ENCODE measurements around the gene SRXN1.
A peak's percentile ranks its signal among the peaks of the same experiment; 100 is the strongest.
"Not testable (repeated sequence)": the region's sequence is repeated elsewhere in the genome, so short reads cannot be mapped to it uniquely, and the experiment has no call there.

SRXN1 gene

GRCh38 chr20:653110-653589, at the start of gene SRXN1:
SRXN1 (minus strand) TSS chr20:653200; CDS start chr20:653185, 15 bp downstream.
- Mint-ChIP-seq H3K27ac (peak within 1 kb of the TSS; percentile 90), H3K36me3 (ENCODE audit: low read depth) (peaks cover 42% of the 10 kb centered on the region), H3K4me3 (peak within 1 kb of the TSS; percentile 88), H3K27me3 (no peaks in the 10 kb centered on the region), H3K4me1 (ENCODE audit: low read depth) (peaks cover 88% of the 10 kb centered on the region), H3K9me3 (no peaks in the 10 kb centered on the region)
- intact Hi-C loops (cut with micrococcal nuclease), result loop anchor here (2.0 to 5.0 kb wide), 3 partner anchors 14 to 179 kb away; partner anchors contain the start of gene FAM110A

- no peaks in the 10 kb centered on the region for H3K4me1 Mint-ChIP-seq (ENCODE audit: low read depth)
- H3K36me3 Mint-ChIP-seq (ENCODE audit: low read depth), result peaks cover 24% of the 10 kb centered on the region
- H3K4me3 Mint-ChIP-seq, result no peak overlapping the region
- no peaks in the 10 kb centered on the region for H3K9me3 Mint-ChIP-seq
- H3K27ac Mint-ChIP-seq, result no peak overlapping the region
- H3K27me3 Mint-ChIP-seq, result peaks cover 6% of the 10 kb centered on the region
- intact Hi-C loops (cut with micrococcal nuclease), result no loop called here
These were observed 48.6 kb upstream of the SRXN1 start for GRCh38 chr20:701401-702129.

- Mint-ChIP-seq H3K36me3 (ENCODE audit: low read depth) (peaks cover 33% of the 10 kb centered on the region), H3K27me3 (peaks cover 4% of the 10 kb centered on the region), H3K4me3 (no peak overlapping the region), H3K27ac (no peak overlapping the region), H3K4me1 (ENCODE audit: low read depth) (no peaks in the 10 kb centered on the region), H3K9me3 (no peaks in the 10 kb centered on the region)
- intact Hi-C loops (cut with micrococcal nuclease), result no loop called here
These were observed 46.9 kb upstream of the SRXN1 start for GRCh38 chr20:699811-700338.

DNA sequence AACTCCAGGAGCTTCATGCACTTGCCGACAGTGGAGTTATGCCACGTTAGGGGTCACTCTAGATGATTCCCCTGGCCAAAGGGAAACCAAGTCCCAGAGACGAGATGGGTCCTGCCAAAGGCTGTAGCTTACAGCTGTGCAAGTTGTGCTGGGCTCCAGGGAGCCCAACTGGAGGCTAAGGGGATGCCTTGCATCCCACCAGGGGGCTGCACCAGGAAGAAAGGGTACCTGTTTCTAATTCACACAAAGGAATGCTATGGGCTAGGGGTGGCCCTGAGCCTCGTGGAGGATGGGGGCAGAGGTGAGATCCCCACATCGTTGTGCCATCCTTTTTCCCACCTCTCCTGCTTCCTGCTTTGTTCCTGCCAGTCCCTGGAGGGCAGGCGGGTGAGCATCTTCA, 46.3 kb upstream of the SRXN1 start:
- Mint-ChIP-seq H3K27ac (no peak overlapping the region), H3K4me1 (ENCODE audit: low read depth) (no peaks in the 10 kb centered on the region), H3K36me3 (ENCODE audit: low read depth) (peaks cover 38% of the 10 kb centered on the region), H3K9me3 (no peaks in the 10 kb centered on the region), H3K4me3 (no peak overlapping the region), H3K27me3 (peaks cover 3% of the 10 kb centered on the region)
- intact Hi-C loops (cut with micrococcal nuclease), result no loop called here

DNA sequence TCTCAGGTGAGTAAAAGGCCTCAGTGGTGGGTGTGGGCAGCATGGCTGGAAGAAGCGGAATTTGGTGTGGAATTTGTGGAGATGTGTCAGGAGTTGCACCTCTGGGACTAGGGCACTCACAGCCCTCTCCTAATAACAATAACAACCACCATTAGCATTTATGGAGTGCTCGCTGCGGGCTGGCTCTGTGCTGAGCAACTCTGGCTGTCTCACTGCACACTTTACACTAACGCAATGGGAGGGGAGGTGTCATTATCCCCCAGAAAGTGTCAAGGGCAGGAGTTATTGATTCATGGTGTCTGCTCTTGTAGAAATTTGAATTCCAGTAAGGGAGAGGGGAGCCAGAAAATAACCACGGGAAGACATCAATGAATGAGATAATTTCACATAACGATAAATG, 45.3 kb upstream of the SRXN1 start:
- Mint-ChIP-seq H3K36me3 (ENCODE audit: low read depth) (peaks cover 49% of the 10 kb centered on the region), H3K4me1 (ENCODE audit: low read depth) (no peaks in the 10 kb centered on the region), H3K4me3 (no peak overlapping the region), H3K27ac (no peak overlapping the region), H3K9me3 (no peaks in the 10 kb centered on the region), H3K27me3 (peaks cover 2% of the 10 kb centered on the region)
- intact Hi-C loops (cut with micrococcal nuclease), result no loop called here

- Mint-ChIP-seq H3K4me1 (ENCODE audit: low read depth) (no peaks in the 10 kb centered on the region), H3K27ac (no peak overlapping the region), H3K4me3 (no peak overlapping the region), H3K9me3 (no peaks in the 10 kb centered on the region), H3K27me3 (peaks cover 2% of the 10 kb centered on the region), H3K36me3 (ENCODE audit: low read depth) (peaks cover 53% of the 10 kb centered on the region)
- intact Hi-C loops (cut with micrococcal nuclease), result no loop called here
These were observed 44.8 kb upstream of the SRXN1 start for GRCh38 chr20:697826-698225.

- Mint-ChIP-seq H3K9me3 (no peaks in the 10 kb centered on the region), H3K4me1 (ENCODE audit: low read depth) (no peaks in the 10 kb centered on the region), H3K4me3 (no peak overlapping the region), H3K27ac (no peak overlapping the region), H3K27me3 (peaks cover 2% of the 10 kb centered on the region), H3K36me3 (ENCODE audit: low read depth) (peaks cover 47% of the 10 kb centered on the region)
- intact Hi-C loops (cut with micrococcal nuclease), result no loop called here
These were observed 42.3 kb upstream of the SRXN1 start for GRCh38 chr20:695165-695866.

GRCh38 chr20:694496-694895, 41.5 kb upstream of the SRXN1 start:
- Mint-ChIP-seq H3K27ac (no peak overlapping the region), H3K4me1 (ENCODE audit: low read depth) (no peaks in the 10 kb centered on the region), H3K9me3 (no peaks in the 10 kb centered on the region), H3K27me3 (peaks cover 2% of the 10 kb centered on the region), H3K36me3 (ENCODE audit: low read depth) (peaks cover 47% of the 10 kb centered on the region), H3K4me3 (no peak overlapping the region)
- intact Hi-C loops (cut with micrococcal nuclease), result no loop called here

DNA sequence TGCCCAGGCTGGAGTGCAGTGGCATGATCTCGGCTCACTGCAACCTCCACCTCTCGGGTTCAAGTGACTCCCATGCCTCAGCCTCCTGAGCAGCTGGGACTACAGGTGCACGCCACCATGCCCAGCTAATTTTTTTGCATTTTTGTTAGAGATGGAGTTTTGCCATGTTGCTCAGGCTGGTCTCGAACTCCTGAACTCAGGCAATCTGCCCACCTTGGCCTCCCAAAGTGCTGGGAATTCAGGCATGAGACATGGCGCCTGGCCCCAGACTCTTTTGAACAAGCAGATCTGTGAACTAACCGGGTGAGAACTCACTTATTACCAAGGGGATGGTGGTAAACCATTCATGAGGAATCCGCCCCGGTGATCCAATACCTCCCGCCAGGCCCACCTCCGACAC, 40.8 kb upstream of the SRXN1 start:
- H3K27ac Mint-ChIP-seq; H3K9me3 Mint-ChIP-seq; intact Hi-C loops (cut with micrococcal nuclease); H3K27me3 Mint-ChIP-seq; H3K4me3 Mint-ChIP-seq; H3K4me1 Mint-ChIP-seq (ENCODE audit: low read depth): not testable (repeated sequence)
- peaks cover 50% of the 10 kb centered on the region for H3K36me3 Mint-ChIP-seq (ENCODE audit: low read depth)

DNA sequence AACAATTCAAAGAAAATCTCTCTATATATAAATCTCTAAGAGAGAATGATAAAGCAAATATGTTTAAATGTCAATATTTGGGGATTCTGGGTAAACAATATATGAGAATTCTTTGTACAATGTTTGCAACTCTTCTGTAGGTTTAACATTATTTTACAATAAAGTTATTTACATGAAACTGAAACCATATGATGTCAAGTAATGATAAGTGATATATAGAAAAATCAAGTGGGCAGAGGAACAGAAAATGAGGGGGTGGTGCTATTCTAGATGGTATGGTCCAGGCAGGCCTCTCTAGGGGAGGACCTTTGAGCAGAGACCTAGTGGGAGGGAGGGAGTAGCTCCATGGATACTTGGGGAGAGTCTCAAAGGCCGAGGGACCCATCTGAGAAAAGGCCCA, 39.0 kb upstream of the SRXN1 start:
- Mint-ChIP-seq H3K27me3 (peaks cover 9% of the 10 kb centered on the region), H3K4me3 (no peak overlapping the region), H3K36me3 (ENCODE audit: low read depth) (peaks cover 42% of the 10 kb centered on the region), H3K27ac (no peak overlapping the region), H3K4me1 (ENCODE audit: low read depth) (no peaks in the 10 kb centered on the region), H3K9me3 (no peaks in the 10 kb centered on the region)
- intact Hi-C loops (cut with micrococcal nuclease), result no loop called here

- H3K9me3 Mint-ChIP-seq, result no peaks in the 10 kb centered on the region
- H3K27me3 Mint-ChIP-seq, result peaks cover 19% of the 10 kb centered on the region
- intact Hi-C loops (cut with micrococcal nuclease), result no loop called here
- peaks cover 45% of the 10 kb centered on the region for H3K36me3 Mint-ChIP-seq (ENCODE audit: low read depth)
- no peak overlapping the region for H3K27ac Mint-ChIP-seq
- no peaks in the 10 kb centered on the region for H3K4me1 Mint-ChIP-seq (ENCODE audit: low read depth)
- H3K4me3 Mint-ChIP-seq, result no peak overlapping the region
These were observed 36.9 kb upstream of the SRXN1 start for GRCh38 chr20:689947-690346.

GRCh38 chr20:689348-689747, 36.3 kb upstream of the SRXN1 start:
- no peaks in the 10 kb centered on the region for H3K9me3 Mint-ChIP-seq
- no peak overlapping the region for H3K4me3 Mint-ChIP-seq
- intact Hi-C loops (cut with micrococcal nuclease), result no loop called here
- peaks cover 19% of the 10 kb centered on the region for H3K27me3 Mint-ChIP-seq
- no peaks in the 10 kb centered on the region for H3K4me1 Mint-ChIP-seq (ENCODE audit: low read depth)
- H3K36me3 Mint-ChIP-seq (ENCODE audit: low read depth), result peaks cover 39% of the 10 kb centered on the region
- H3K27ac Mint-ChIP-seq, result no peak overlapping the region

DNA sequence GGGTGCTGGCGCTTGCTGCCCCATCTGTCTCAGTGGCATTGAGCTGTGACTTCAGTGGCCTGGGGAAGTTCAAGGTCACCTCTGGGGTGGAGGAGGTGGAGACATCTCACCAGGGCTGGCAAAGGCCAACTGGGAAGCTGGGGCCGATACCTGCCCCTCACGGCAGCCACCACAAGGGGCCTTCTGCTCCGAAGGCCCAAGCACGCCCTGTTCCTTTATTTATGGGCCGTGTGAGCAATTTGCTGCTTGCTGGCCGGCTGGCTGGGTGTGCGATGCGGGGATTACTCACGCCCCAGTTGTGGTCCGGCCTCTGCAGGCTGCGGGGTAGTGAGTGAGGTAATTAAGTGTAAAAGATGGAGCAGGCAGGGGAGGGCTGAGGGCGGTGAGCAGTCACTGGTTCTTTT, 35.8 kb upstream of the SRXN1 start:
- Mint-ChIP-seq H3K27ac (no peak overlapping the region), H3K4me3 (no peak overlapping the region), H3K36me3 (ENCODE audit: low read depth) (peaks cover 33% of the 10 kb centered on the region), H3K9me3 (no peaks in the 10 kb centered on the region), H3K4me1 (ENCODE audit: low read depth) (no peaks in the 10 kb centered on the region), H3K27me3 (peaks cover 19% of the 10 kb centered on the region)
- intact Hi-C loops (cut with micrococcal nuclease), result no loop called here

GRCh38 chr20:687468-688203, 34.6 kb upstream of the SRXN1 start:
- H3K27ac Mint-ChIP-seq, result no peak overlapping the region

More at GRCh38 chr20:687468-688203, 34.6 kb upstream of the SRXN1 start:
- no peak overlapping the region for H3K4me3 Mint-ChIP-seq
- H3K9me3 Mint-ChIP-seq, result no peaks in the 10 kb centered on the region
- peaks cover 22% of the 10 kb centered on the region for H3K36me3 Mint-ChIP-seq (ENCODE audit: low read depth)
- intact Hi-C loops (cut with micrococcal nuclease), result no loop called here
- H3K4me1 Mint-ChIP-seq (ENCODE audit: low read depth), result no peaks in the 10 kb centered on the region
- H3K27me3 Mint-ChIP-seq, result peaks cover 20% of the 10 kb centered on the region
